ENCODE data around the gene ARL9.
"Not testable (repeated sequence)": the region's sequence is repeated elsewhere in the genome, so short reads cannot be mapped to it uniquely, and the experiment has no call there.

ARL9 gene

GRCh38 chr4:56505269-56506130, at the start of gene ARL9:
ARL9 (plus strand) TSS chr4:56505791; CDS start chr4:56505863, 72 bp downstream.
- TF ChIP-seq CTCF (IDR thresholded peaks at IDR 0.05; ENCODE audit: insufficient read depth, missing control alignments) = no peak
- FAIRE-seq (no peak), DNase-seq (ENCODE audit: insufficient read length, low spot score) (no peak)

- DNase-seq (ENCODE audit: insufficient read length, low spot score) (no peak), FAIRE-seq (no peak)
These were observed 45.5 kb upstream of the ARL9 start for GRCh38 chr4:56460085-56460484.

GRCh38 chr4:56462157-56462556, 43.4 kb upstream of the ARL9 start:
- no peak for TF ChIP-seq CTCF (IDR thresholded peaks at IDR 0.05; ENCODE audit: insufficient read depth, missing control alignments)
- no peak for DNase-seq (ENCODE audit: insufficient read length, low spot score)
- FAIRE-seq = no peak

More at GRCh38 chr4:56460085-56460484, 45.5 kb upstream of the ARL9 start:
- TF ChIP-seq CTCF (IDR thresholded peaks at IDR 0.05; ENCODE audit: insufficient read depth, missing control alignments) = no peak

GRCh38 chr4:56463711-56464110, 41.9 kb upstream of the ARL9 start:
- TF ChIP-seq CTCF (IDR thresholded peaks at IDR 0.05; ENCODE audit: insufficient read depth, missing control alignments) = no peak
- FAIRE-seq = no peak
- DNase-seq (ENCODE audit: insufficient read length, low spot score) = no peak

GRCh38 chr4:56464581-56464980, 41.0 kb upstream of the ARL9 start:
- no peak for TF ChIP-seq CTCF (IDR thresholded peaks at IDR 0.05; ENCODE audit: insufficient read depth, missing control alignments)
- FAIRE-seq (no peak), DNase-seq (ENCODE audit: insufficient read length, low spot score) (no peak)

- no peak for TF ChIP-seq CTCF (IDR thresholded peaks at IDR 0.05; ENCODE audit: insufficient read depth, missing control alignments)
- no peak for DNase-seq (ENCODE audit: insufficient read length, low spot score)
- FAIRE-seq = no peak
These were observed 39.8 kb upstream of the ARL9 start for GRCh38 chr4:56465599-56466295.

GRCh38 chr4:56466296-56466761, 39.3 kb upstream of the ARL9 start:
- not testable (repeated sequence) for DNase-seq (ENCODE audit: insufficient read length, low spot score); FAIRE-seq

Data from D721Med (cell line).